ENCODE data around the gene CCL27. TPM values are rescaled to one million over a fixed set of nuclear protein-coding genes. Genes with fewer than 3 reads are reported as not detected.

Gene CCL27
- polyA plus RNA-seq = 0.66 TPM in 1 of 2 replicates, not detected in the other

DNA sequence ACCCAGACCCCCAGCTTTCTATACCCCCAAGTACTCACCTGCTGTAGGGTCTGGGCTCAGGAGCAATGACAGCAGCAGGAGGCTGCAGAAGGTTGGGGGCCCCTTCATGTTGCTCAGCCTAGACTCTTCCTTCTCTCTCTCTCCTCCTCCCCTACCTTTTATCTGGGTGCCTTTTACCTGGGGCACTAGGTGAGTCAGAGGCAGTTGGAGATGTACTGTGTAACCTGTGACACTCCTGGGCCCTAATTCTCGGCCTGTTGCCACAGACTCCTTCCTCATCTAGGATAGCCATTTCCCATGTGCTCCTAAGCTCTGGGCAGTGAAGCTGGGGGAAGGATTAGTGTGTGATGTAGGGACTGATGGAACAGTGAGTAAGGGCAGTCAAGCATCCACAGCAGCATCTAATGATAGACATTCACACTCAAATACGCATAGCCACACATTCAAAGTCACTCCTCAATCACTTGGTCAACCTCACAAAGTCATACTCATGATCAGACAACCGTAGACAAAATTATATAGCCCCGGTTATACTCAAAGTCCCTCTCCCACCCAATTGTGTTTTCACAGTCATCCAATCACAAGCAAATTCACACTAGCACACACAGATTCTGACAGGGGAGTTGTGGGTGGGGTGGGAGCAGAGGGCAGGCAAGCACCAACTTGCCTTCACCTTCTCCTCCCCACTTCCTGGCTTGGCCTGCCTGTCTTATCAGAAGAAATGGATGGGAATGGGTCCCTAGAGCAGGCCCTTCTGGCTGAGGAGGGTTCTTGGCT, at the start of gene CCL27:
Gene CCL27, minus strand, starts transcription at position 132 of the 777 bp plus-strand sequence. Its CDS starts 24 bp downstream, at position 108.

DNA sequence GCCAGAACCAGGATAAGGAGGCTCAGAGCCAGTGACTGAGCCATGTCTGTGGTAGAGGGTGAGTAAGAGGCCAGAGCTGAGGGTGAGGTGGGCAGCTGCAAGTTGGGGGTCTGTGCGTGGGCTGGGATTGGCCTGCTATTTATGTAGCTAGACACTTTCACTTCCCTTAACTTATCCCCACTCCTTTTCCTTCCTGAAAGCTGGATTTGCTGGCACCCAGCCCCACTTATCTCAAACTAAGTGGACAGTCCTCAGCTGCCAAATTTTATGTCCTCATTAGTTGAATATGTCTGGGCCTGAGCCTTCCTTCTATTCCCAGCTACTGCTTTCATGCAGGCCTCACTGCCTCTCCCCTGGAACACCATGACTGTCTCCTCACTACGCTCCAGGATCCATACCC, 47.6 kb upstream of the CCL27 start, which contains the start of gene CCL21:
Gene CCL21, minus strand, starts transcription at position 114 of the 400 bp plus-strand sequence. Its CDS starts 70 bp downstream, at position 44.

DNA sequence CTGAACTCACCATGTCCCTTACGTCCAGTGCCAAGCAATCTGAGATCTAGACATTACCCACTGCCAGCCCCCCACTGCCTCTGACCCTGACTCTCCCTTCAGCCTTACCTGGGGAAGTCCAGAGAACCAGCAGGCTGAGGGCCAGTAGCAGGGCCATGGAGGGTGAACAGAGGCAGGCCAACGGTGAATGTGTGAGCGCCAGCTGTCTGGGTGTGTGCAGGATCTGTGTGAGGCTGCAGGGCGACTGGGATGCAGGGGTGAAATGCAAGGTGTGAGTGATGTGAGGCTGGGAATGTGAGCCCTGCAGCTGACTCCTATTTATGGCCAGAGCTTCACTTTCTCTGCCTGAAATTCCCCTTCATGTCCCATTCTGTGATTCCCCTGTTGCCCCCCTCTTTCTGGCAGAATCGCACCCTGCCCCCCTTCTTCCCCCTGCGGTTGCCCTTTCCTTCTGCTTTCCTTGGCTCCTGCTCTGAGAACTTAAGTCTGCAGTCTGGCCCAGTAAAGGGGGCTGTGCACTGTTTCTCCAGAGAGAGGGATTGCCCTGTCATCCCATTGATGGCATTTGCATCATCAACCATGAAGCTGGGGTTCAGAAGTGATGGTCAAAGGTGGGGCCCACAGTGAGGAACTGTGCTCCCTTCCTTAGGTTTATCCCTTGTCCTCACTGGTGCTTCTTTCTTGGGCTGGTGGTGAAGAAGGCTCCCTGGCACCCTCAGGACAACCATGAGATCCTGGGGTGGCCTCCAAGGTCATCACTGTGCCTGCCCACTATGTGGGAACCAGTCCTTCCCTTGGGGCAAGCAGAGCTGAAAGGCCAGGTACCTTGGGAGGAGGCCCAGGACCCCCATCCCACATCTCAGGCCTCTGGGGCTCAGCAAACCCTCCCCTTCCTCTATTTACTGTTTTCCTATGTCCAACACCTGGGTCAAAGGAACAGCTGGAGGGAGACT, 28.8 kb upstream of the CCL27 start, which contains the start of gene CCL19:
Gene CCL19, minus strand, starts transcription at position 294 of the 953 bp plus-strand sequence. Its CDS starts 137 bp downstream, at position 157.

GRCh38 chr9:34651876-34652601, 10.4 kb downstream of the CCL27 start, which contains the start of gene IL11RA:
TSS of gene IL11RA (plus strand) at chr9:34652185. CDS start at chr9:34655218, 3,033 bp downstream.

GRCh38 chr9:34646211-34647083, 16.0 kb downstream of the CCL27 start, which contains the start of gene GALT:
TSS of gene GALT (plus strand) at chr9:34646675. CDS start at chr9:34646705, 30 bp downstream.

GRCh38 chr9:34637356-34638137, 24.9 kb downstream of the CCL27 start, which contains the start of gene SIGMAR1:
TSS of gene SIGMAR1 (minus strand) at chr9:34637787. CDS start at chr9:34637697, 90 bp downstream.

GRCh38 chr9:34628656-34629490, 33.6 kb downstream of the CCL27 start, which contains the start of gene ARID3C:
TSS of gene ARID3C (minus strand) at chr9:34629066. CDS start at chr9:34628014, 1,052 bp downstream.

GRCh38 chr9:34620061-34620994, 42.1 kb downstream of the CCL27 start, which contains the start of gene DCTN3:
TSS of gene DCTN3 (minus strand) at chr9:34620495. CDS start at chr9:34620464, 31 bp downstream.

Other genes with a start within 250 kb of the CCL27 start
- 9.8 and 13.3 TPM in 2 replicates for gene FAM219A, start 204.1 kb downstream of the CCL27 start, polyA plus RNA-seq
- gene DNAI1, start 203.9 kb downstream of the CCL27 start, polyA plus RNA-seq = 2.1 TPM in 1 of 2 replicates, not detected in the other
- gene ENHO, start 139.7 kb downstream of the CCL27 start, polyA plus RNA-seq = 6.1 and 15.2 TPM in 2 replicates
- 0.66 and 3.7 TPM in 2 replicates for gene CNTFR, start 72.9 kb downstream of the CCL27 start, polyA plus RNA-seq
- gene RPP25L, start 50.6 kb downstream of the CCL27 start, polyA plus RNA-seq = 22.5 and 39.7 TPM in 2 replicates
- 153 and 180 TPM in 2 replicates for gene DCTN3, start 42.2 kb downstream of the CCL27 start, polyA plus RNA-seq
- gene ARID3C, start 33.6 kb downstream of the CCL27 start, polyA plus RNA-seq = not detected in 2 replicates
- 16.3 and 28.8 TPM in 2 replicates for gene SIGMAR1, start 24.9 kb downstream of the CCL27 start, polyA plus RNA-seq
- 23.9 and 40.7 TPM in 2 replicates for gene GALT, start 16.0 kb downstream of the CCL27 start, polyA plus RNA-seq
- gene IL11RA, start 10.5 kb downstream of the CCL27 start, polyA plus RNA-seq = 0.43 and 2.5 TPM in 2 replicates
- not detected in 2 replicates for gene CCL19, start 28.6 kb upstream of the CCL27 start, polyA plus RNA-seq
- gene CCL21, start 47.5 kb upstream of the CCL27 start, polyA plus RNA-seq = not detected in 2 replicates

Data from Purkinje cell (primary cell).